Measurements from ENCODE around the gene ASIC2. TPM values are rescaled to one million over a fixed set of nuclear protein-coding genes. Genes with fewer than 3 reads are reported as not detected.

ASIC2 gene
- total and polyA plus RNA-seq, 2 donors (not counting 3 experiments of a cell fraction or from before 2014, with no cell fraction given): not detected

DNA sequence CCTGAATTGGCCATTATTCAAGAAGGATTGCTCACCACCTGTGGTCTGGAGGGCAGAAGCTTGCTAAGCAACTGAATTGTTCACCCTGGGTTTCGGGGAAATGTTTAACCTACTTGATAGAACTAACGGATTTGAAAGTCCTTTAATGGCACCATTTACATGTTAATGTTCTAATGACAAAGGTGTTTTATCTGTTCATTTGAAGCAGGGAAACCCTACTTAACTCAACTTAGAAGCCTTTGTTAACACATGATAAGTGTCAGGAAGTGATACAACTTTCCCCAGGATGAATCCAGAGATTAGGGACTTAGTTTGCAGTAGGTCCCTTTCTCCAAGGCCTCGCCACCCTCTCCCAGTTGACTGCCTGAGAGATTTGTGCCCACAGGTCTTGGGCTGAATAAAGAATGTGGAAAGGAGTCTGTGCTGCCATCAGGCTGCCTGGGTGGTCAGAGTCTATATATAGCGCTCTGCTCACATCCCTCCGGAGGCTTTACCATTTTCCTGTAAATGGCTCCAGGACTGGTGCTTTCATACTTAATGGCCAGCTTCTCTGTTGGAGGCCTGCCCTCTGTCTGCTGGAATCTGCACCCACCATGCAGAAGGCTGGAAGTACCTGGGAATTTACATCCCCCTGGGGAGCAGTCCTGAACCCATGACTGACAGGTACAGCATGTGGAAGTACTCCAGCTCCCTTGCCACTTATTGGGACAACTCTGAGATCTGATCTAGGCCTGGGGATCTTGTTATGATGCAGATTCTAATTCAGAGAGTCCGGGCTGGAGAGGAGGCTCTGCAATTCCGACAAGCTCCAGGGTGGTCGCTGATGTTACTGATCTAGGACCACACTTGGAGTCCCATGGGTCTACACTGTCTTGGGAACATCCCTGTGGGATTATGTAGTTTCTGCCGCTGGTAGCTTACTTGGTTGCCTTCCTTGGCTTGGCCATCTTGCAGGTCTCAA lies 99.9 kb downstream of the ASIC2 start:
- no peaks in the 10 kb centered on the region for H3K4me1 ChIP-seq (ENCODE audit: control insufficient read depth, extremely low read depth, insufficient read depth, low read length)
- H3K9me1 ChIP-seq (replicated peaks; ENCODE audit: control insufficient read depth, extremely low read depth, insufficient read depth, low read length): no peaks in the 10 kb centered on the region
- ChIA-PET POLR2A (no interaction called here), CTCF (no interaction called here)
- H3K9me3 ChIP-seq (replicated peaks; ENCODE audit: control insufficient read depth, insufficient read depth, low read length): no peaks in the 10 kb centered on the region
- dilution Hi-C loops (cut with MboI; ENCODE audit: extremely low pct_ligation_motif_present, low sequenced_read_pairs): no loop called here
- TF ChIP-seq POLR2AphosphoS5 (IDR thresholded peaks at IDR 0.05; ENCODE audit: insufficient read depth, low read depth, low read length) (no peak), JUN (IDR thresholded peaks at IDR 0.05; ENCODE audit: borderline replicate concordance, insufficient read depth, insufficient read length, low read depth) (no peak), FOS (IDR thresholded peaks at IDR 0.05; ENCODE audit: borderline replicate concordance, insufficient read depth, low read length) (no peak), POLR2A (IDR thresholded peaks at IDR 0.05; ENCODE audit: low read depth, low read length) (no peak), EZH2 (IDR thresholded peaks at IDR 0.05; ENCODE audit: borderline replicate concordance, low read depth, low read length, severe bottlenecking) (no peak), MYC (IDR thresholded peaks at IDR 0.05; ENCODE audit: low read depth, low read length) (no peak), GATA2 (IDR thresholded peaks at IDR 0.05; ENCODE audit: insufficient read depth, insufficient read length, low read depth, low read length) (no peak)
- TF ChIP-seq, protein P1, sequence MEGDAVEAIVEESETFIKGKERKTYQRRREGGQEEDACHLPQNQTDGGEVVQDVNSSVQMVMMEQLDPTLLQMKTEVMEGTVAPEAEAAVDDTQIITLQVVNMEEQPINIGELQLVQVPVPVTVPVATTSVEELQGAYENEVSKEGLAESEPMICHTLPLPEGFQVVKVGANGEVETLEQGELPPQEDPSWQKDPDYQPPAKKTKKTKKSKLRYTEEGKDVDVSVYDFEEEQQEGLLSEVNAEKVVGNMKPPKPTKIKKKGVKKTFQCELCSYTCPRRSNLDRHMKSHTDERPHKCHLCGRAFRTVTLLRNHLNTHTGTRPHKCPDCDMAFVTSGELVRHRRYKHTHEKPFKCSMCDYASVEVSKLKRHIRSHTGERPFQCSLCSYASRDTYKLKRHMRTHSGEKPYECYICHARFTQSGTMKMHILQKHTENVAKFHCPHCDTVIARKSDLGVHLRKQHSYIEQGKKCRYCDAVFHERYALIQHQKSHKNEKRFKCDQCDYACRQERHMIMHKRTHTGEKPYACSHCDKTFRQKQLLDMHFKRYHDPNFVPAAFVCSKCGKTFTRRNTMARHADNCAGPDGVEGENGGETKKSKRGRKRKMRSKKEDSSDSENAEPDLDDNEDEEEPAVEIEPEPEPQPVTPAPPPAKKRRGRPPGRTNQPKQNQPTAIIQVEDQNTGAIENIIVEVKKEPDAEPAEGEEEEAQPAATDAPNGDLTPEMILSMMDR (IDR thresholded peaks at IDR 0.05; ENCODE audit: extremely low read depth in 1 of 2, insufficient read depth in 1 of 2, low read depth in 1 of 2, low read length in 2 of 2): no peak
- TF ChIP-seq, protein P2, sequence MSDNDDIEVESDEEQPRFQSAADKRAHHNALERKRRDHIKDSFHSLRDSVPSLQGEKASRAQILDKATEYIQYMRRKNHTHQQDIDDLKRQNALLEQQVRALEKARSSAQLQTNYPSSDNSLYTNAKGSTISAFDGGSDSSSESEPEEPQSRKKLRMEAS (IDR thresholded peaks at IDR 0.05; ENCODE audit: insufficient read depth, insufficient read length): no peak
- H3K4me2 ChIP-seq (ENCODE audit: insufficient read depth, low read length): no peak overlapping the region
- DNase-seq (ENCODE audit: low read depth, low spot score) (no peak), FAIRE-seq (no peak)
- H3K27ac ChIP-seq (ENCODE audit: insufficient read depth, low read depth, low read length): no peak overlapping the region
- no peak overlapping the region for H3K4me3 ChIP-seq (replicated peaks in 1 of 3; ENCODE audit: insufficient read depth in 1 of 3, low read depth in 1 of 3, low read length in 3 of 3)
- H3K27me3 ChIP-seq (ENCODE audit: control insufficient read depth in 2 of 2, insufficient read depth in 2 of 2, low read length in 2 of 2): peaks cover 0 to 4% of the 10 kb centered on the region in 2 experiments
- H3K9ac ChIP-seq (replicated peaks; ENCODE audit: extremely low read depth, insufficient read depth, low read length): no peak overlapping the region
- no peaks in the 10 kb centered on the region for H4K20me1 ChIP-seq (replicated peaks; ENCODE audit: control insufficient read depth, extremely low read depth, insufficient read depth, low read length)
- intact Hi-C loops (cut with micrococcal nuclease): no loop called here
- H3K79me2 ChIP-seq (ENCODE audit: control insufficient read depth, insufficient read depth, low read length): no peaks in the 10 kb centered on the region
- H2AFZ ChIP-seq (ENCODE audit: low read depth, low read length): no peak overlapping the region
- no TSS peak for BruUV-seq (replicated peaks)
- H3K36me3 ChIP-seq (ENCODE audit: control insufficient read depth in 2 of 2, extremely low read depth in 1 of 2, insufficient read depth in 2 of 2, low read length in 2 of 2): no peaks in the 10 kb centered on the region

Data from endothelial cell of umbilical vein (primary cell).